Raji (cell line): Measurements from ENCODE around the gene LYSMD3.

Source experiments
- POLR2A ChIP-seq: IDR thresholded peaks from 2 replicates; pipeline ENCODE4 v1.6.1; 2011; ENCODE audit warnings: low read depth, low read length, control low read depth; ENCODE audit not compliant: insufficient read depth

The LYSMD3 gene

GRCh38 chr5:90553711-90554110 lies 24.3 kb upstream of the LYSMD3 start:
- TF ChIP-seq POLR2A, result no peak

- TF ChIP-seq POLR2A, result no peak
These were observed 22.0 kb upstream of the LYSMD3 start for GRCh38 chr5:90551376-90551775.

GRCh38 chr5:90550963-90551362 lies 21.6 kb upstream of the LYSMD3 start:
- TF ChIP-seq POLR2A, result no peak

GRCh38 chr5:90549729-90550275 lies 20.4 kb upstream of the LYSMD3 start:
- no peak for TF ChIP-seq POLR2A

- TF ChIP-seq POLR2A, result no peak
These were observed 19.8 kb upstream of the LYSMD3 start for GRCh38 chr5:90549223-90549622.

- TF ChIP-seq POLR2A, result no peak
These were observed 18.7 kb upstream of the LYSMD3 start for GRCh38 chr5:90548069-90548593.

GRCh38 chr5:90547072-90547536 lies 17.7 kb upstream of the LYSMD3 start:
- no peak for TF ChIP-seq POLR2A

- TF ChIP-seq POLR2A, result no peak
These were observed 16.9 kb upstream of the LYSMD3 start for GRCh38 chr5:90546216-90546837.

GRCh38 chr5:90545511-90545910 lies 16.1 kb upstream of the LYSMD3 start:
- no peak for TF ChIP-seq POLR2A

GRCh38 chr5:90542827-90543519 lies 13.6 kb upstream of the LYSMD3 start:
- no peak for TF ChIP-seq POLR2A

GRCh38 chr5:90534922-90535321 lies 5.5 kb upstream of the LYSMD3 start:
- no peak for TF ChIP-seq POLR2A

GRCh38 chr5:90533794-90534193 lies 4.4 kb upstream of the LYSMD3 start:
- no peak for TF ChIP-seq POLR2A

- no peak for TF ChIP-seq POLR2A
These were observed 1.5 kb upstream of the LYSMD3 start for GRCh38 chr5:90530736-90531487.

- TF ChIP-seq POLR2A, result no peak
These were observed 724 bp upstream of the LYSMD3 start for GRCh38 chr5:90529939-90530677.
